NB4 (cell line): ENCODE results near the gene JAM3.

Experiments used
- POLR2A ChIP-seq: IDR thresholded peaks from 2 replicates; pipeline ENCODE4 v1.6.1; 2011; ENCODE audit warnings: mild to moderate bottlenecking; ENCODE audit not compliant: insufficient read length; ENCODE audit errors: extremely low read depth
- TF ChIP-seq, protein P1 (sequence below): IDR thresholded peaks from one replicate; pipeline ENCODE4 v1.5.1; 2012; ENCODE audit warnings: low read depth, low read length
- TF ChIP-seq, protein P2 (sequence below): IDR thresholded peaks from 2 replicates; pipeline ENCODE4 v1.6.1; 2011; ENCODE audit warnings: low read depth, low read length

DNA sequence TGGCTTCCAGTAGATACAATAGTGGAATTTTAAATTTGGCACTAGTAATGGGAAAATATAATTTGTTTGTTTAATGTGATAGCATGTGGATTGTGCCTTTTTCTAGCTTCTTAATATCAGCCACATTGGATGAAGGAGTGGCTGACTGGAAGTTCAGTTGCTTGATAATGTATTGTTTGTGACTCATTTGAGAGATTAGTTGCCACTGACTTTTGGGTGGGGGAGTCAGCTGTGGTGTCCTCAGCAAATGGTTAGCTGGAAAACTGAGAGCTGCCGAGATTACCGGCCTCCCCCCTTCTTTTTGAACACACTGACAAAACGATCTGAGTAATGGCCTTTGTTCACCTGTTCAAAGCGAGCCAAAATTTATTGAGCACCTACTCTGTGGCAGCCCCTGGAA is 5.5 kb downstream of the JAM3 start:
- TF ChIP-seq, protein P1, sequence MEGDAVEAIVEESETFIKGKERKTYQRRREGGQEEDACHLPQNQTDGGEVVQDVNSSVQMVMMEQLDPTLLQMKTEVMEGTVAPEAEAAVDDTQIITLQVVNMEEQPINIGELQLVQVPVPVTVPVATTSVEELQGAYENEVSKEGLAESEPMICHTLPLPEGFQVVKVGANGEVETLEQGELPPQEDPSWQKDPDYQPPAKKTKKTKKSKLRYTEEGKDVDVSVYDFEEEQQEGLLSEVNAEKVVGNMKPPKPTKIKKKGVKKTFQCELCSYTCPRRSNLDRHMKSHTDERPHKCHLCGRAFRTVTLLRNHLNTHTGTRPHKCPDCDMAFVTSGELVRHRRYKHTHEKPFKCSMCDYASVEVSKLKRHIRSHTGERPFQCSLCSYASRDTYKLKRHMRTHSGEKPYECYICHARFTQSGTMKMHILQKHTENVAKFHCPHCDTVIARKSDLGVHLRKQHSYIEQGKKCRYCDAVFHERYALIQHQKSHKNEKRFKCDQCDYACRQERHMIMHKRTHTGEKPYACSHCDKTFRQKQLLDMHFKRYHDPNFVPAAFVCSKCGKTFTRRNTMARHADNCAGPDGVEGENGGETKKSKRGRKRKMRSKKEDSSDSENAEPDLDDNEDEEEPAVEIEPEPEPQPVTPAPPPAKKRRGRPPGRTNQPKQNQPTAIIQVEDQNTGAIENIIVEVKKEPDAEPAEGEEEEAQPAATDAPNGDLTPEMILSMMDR = no peak
- no peak for TF ChIP-seq POLR2A
- TF ChIP-seq, protein P2, sequence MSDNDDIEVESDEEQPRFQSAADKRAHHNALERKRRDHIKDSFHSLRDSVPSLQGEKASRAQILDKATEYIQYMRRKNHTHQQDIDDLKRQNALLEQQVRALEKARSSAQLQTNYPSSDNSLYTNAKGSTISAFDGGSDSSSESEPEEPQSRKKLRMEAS = no peak
